ENCODE measurements around the gene FNBP1.

DNA sequence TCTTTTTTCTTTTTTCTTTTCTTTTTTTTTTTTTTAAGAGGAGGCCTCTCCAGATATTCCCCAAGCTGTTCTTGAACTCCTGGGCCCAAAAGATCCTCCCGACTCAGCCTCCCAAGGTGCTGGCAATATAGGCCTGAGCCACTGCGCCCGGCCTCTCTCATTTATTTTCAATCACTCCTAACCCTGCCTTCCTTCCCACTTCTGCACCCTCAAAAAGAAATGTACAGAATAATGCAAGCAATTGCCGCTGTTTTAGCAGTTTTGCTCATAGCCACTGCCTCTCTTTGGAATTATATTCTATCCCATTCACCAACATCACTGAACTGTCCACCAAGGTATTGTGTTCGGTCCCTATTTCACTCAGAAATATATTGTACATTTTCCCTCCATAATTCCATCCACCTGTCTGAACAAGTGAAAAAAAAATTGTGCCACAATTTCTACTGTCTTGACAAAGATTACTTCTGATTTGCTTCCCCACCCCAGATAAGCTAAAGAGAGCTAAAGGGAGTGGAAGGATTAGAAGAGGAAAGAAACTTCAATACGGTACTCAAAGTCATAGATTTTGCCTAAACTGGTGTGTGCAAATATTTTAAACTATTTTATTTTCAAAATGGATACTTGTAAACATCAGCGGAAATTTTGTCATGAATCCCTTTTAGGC, 1.9 kb downstream of the FNBP1 start:
- TF ChIP-seq, protein P1, sequence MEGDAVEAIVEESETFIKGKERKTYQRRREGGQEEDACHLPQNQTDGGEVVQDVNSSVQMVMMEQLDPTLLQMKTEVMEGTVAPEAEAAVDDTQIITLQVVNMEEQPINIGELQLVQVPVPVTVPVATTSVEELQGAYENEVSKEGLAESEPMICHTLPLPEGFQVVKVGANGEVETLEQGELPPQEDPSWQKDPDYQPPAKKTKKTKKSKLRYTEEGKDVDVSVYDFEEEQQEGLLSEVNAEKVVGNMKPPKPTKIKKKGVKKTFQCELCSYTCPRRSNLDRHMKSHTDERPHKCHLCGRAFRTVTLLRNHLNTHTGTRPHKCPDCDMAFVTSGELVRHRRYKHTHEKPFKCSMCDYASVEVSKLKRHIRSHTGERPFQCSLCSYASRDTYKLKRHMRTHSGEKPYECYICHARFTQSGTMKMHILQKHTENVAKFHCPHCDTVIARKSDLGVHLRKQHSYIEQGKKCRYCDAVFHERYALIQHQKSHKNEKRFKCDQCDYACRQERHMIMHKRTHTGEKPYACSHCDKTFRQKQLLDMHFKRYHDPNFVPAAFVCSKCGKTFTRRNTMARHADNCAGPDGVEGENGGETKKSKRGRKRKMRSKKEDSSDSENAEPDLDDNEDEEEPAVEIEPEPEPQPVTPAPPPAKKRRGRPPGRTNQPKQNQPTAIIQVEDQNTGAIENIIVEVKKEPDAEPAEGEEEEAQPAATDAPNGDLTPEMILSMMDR (IDR thresholded peaks at IDR 0.05; ENCODE audit: insufficient read depth, low read depth, low read length) = no peak
- no peak for TF ChIP-seq EZH2 (IDR thresholded peaks at IDR 0.05; ENCODE audit: insufficient read depth, low read length)
